ENCODE measurements around the gene PAX5.

Gene PAX5

DNA sequence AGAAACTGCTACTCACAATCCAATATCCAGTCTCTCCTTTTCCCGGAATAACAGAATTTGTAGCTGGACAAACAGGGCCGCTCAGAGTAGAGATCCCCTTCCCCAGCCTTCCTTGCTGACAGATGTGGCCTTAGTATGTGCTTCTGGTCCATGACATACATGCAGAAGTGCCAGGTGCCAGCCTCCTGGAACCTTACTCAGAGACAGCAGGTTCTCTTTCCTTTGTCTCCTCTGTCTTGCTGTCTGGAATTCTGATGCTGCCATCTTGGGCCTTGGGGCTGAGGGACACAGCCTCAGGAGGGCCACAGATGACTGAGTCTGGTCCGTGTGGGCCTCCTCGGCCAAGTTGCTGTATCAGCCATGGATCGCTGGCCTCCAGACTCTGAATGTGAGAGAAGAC, 210.1 kb downstream of the PAX5 start:
- no peak for DNase-seq

DNA sequence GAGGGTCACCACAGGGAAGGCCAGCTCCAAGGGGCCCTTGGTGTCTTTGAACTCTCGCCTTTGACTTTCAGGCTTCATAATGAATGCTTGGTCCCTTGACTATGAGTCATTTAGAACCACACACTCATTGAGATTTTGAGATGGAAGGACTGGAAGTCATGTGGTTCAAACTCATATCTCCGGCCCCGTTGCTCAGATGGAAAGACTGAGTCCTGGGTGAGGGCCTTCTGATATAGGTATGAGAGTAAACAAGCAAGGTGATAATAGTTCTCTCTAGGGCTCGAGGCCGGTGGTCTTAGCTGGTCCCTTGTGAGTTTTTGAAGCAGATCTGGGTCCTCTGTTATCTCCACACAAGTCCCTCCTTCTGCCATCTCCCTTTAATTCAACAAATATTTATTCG, 210.6 kb downstream of the PAX5 start:
- DNase-seq: no peak

DNA sequence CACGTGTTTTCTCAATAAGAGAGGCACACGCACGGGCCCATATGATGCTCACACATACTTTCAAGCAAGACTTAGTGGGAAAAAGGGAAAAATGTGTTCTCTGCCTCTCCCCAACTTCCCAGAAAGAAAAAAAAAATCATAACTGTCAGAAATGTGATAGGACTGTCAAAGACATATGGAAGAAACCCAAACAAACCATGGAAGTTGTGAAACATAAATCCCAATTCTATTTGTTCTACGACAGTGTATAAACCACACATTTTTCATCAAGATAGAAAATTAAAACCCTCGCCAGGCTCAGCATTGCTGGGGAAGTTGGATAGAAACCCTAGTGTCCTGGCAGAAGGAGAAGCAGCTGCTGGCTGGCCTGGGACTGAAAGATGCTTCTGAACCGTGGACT, 211.9 kb downstream of the PAX5 start:
- no peak for DNase-seq

DNA sequence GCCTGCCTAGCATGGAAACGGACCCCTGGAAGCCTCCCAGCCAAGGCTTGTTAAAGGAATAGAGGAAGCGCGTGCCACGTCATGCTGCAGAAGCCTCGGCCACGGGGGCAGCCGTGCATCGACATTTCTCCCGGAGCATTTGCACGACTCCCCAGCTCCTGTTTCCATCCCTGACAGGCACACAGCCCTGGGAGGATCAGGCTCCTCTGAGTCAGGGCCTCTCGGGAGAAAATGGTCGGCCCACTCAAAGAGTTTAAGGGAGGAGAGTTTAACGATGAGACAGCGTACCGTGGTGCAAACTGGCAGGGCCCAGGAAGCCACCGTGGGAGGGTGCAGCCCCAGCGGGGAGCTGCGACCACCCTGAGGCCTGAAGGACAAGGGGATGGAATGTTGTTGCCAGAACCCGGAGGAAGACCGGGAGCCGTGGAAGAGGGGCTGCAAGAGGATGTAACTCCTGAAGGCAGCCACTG, 213.6 kb downstream of the PAX5 start:
- DNase-seq: no peak

DNA sequence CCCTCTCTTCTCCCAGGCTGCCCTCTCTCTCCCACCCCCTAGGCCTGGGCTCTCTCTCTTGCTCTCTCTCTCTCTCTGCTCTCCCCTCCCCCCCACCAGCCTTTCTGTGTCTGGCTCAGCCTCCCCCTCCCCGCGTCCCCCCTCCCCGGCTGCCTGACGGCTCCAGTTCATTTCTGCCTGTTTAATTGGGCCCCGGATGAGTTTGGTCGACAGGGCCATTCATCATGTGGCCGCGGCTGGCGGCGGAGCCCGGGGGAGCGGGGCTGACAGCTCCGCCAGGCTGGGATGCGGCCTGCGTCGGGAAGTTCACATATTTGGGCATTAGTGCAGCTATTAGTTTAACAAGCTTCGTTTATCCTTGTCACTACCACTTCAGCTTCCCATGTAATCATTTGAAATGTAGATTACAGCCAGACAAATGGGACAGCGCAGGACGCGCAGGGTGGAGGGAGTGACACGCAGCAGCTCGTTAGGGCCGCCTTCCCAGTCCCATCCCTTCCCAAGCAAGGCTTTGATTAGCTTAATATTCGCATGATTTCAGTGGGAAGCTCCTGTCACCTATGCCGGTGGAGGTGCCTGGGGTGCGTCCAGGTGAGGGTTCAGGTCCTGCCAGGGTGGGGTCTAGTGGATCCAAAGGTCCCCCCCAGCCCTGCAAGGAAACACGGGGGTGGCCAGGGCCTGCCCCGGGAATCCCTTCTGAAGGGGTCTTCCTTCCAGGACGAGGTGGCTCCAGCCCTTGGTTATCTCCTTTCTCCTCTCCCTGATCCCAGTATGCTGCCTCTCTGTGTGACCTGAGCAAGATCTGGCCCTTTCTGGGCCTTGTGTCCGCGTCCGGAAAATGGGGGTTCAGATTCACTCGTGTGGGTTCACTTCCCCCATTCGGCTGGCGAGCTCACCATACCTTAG, 214.8 kb downstream of the PAX5 start:
- no peak for DNase-seq

DNA sequence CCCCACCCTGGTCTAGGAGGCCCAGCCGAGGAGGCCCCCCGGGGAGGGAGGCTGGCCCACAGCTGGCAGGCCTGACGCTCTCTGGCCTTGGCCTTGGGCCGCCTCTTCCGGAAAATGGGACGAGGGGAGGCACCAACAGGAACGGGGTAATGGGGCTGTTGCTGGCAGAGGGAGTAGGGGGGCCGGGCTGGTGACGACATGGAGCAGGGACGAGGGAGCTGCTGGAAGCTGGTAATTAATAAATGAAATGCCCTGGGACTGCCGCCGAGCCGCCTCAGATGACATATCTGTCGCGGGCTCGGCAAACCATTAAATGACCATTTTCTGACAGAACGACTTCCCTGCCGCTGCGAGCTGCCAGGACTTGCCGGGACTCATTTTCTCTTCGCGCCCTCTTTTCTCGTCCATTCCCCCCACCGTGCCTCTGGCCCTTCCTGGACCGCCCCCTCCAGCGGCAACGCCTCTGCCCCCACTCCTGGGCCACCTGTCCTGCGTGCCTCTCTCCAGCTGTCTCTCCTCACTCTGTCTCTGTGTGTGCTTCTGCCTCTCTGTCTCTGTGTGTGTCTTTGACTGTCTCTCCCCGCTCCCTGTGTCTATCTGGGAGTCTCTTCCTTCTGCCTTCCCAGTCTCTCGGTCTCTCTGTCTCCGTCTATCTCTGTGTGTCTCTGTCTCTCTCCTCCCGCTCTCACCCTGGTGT, 215.7 kb downstream of the PAX5 start:
- DNase-seq: no peak

DNA sequence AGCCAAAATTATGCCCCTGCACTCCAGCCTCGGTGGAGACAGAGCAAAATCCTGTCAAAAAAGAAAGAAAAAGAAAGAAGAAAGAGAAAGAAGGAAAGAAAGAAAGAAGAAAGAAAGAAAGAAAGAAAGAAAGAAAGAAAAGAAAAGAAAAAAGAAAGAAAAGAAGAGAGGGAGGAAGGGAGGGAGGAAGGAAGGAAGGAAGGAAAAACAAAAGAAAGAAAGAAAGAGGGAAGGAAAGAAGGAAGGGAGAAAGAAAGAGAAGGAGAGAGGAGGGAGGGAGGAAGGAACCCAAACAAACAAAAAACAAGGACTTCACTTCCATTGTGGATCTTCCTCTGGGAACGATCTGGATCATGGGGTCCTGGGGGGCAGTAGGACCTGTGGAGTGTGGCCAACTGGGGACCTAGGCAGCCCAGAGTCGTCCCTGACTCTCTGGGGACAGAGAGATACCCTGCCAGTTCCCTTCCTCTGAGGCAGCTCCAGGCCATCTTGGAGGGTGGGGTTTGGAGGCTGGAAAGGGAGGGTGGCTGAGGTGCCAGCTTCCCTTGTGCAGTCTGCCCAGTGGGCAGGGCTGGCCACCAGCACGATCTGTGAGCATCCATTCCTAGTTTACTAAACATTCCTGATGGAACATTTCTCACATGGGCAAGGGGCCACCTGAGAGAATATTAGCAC, 216.8 kb downstream of the PAX5 start:
- DNase-seq: no peak

DNA sequence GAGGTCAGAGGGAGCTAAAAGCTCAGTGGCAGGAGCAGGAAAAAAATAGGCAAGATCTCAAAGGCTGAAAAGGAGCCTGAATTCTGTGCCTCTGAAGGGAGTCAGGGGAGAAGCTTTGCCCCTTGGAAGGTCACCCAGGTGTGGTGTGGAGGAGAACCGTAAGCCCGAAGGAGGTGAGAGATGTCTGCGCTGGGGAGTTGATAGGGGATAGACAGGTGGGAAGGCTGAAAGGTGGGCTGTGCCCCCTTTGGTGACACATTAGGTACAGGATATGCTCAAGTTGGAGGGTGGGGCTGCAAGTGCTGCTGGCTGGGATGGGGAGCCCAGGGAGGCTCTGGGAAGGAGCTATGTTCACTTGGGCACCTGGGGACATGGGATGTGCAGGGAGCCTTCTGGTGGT, 217.7 kb downstream of the PAX5 start:
- no peak for DNase-seq

DNA sequence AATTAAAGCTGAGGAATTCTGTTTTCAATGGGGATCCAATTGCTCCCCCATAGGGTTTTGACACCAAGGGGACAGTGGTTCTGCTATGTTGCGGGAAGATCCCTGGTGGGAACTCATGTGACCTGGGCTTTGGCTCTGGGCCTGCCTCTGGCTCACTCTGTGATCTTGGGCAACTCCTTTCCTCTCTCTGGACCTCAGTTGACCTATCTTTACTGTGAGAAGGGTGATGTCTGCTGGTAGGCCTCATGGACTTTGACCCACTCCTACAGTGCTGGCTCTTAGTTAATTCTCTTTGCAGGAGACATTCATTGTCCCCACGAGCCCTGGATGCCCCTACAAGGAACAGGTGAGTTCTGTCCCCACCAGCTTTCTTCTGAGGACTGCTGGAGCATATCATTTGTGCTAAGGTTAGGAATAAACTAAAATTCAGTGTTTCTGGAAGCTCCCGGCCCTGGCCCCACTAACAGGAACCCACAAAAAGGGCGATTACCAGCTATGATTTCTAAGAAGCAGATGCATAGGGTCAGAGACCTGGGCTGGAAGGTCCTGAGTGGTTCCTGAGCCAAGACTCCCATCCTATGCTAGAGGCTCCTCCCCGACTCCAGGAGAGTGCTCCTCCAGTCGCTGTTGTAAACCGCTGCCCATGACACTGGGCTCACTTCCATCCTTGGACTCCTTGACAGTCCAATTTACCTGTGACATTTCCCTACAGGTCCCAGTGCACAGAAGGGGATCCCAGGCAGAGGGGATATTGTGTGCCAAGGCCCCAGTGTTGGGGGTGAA, 218.3 kb downstream of the PAX5 start:
- no peak for DNase-seq

DNA sequence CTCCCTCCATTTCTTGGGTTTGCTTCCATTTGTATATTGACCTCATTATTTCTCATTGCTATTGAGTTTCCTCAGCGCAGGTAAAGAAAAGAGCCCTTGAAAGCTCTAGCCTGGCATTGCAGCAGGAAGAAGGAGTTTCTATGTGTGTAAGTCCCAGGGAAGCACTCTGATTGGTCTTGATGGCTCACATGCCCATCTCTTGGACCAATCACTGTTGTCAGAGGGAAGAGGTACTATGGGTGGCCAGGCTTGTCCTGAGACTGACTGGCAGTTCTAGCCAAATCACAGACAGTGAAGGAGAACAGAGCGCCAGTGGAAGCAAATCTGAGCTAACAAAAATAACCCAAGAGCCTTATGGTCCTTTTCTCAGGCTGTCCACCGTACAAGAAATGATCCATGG, 219.0 kb downstream of the PAX5 start:
- no peak for DNase-seq

DNA sequence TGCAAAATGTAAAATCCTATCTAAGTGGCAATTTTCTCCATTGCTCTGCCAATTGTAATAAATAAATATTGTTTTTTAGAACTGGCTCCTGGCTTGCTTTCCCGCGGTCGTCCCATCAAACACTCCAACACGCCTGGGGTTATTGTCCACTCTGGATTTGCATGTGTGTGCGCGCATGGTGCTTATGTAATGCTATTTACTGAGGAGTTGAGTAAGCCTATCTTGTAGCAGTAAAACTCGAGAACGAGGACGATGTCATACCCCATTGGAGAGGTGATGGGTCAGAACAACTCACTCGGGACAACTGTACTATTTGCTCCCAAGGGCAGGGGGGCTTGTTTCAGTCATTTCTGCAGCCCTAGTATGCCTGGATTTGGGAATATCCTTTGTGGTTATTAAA, 220.9 kb downstream of the PAX5 start:
- DNase-seq: no peak

DNA sequence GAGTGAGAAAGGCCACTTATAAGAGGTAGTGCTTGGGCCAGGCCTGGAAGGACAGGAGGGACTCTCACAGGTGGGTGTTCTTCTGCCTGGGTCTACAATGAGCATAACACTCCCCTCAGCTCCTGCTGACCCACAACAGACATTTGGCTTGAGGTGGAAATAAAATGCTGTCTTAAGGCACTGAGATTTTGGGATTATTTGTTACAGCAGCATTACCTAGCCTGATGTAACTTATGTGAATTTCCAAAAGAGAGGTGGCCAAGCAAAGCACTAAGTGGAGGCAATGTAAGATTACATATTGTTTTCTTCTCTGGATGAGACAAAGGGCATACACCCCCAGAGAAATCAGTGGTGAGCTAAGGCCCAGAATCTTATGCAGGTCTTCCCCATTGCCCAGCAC, 221.5 kb downstream of the PAX5 start:
- no peak for DNase-seq

DNA sequence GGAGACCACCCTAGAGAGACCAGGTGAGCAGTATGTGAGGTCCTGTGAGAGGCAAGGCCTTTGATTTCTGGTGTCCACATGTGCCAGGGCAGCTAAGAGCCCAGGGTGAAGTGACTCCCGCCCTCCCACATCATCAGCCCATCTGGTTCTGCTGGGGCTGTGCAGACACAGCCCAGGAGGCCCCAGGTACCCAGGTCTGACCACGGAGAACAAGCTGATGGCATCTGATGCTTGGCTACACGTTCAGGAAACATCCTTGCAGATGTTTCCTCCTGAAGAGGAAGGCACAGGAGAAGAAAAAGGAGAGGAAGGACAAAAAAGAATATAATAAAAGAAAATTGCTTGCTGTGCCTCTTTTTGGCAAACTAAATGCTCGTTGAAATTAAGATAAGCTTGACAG, 225.8 kb downstream of the PAX5 start:
- no peak for DNase-seq

DNA sequence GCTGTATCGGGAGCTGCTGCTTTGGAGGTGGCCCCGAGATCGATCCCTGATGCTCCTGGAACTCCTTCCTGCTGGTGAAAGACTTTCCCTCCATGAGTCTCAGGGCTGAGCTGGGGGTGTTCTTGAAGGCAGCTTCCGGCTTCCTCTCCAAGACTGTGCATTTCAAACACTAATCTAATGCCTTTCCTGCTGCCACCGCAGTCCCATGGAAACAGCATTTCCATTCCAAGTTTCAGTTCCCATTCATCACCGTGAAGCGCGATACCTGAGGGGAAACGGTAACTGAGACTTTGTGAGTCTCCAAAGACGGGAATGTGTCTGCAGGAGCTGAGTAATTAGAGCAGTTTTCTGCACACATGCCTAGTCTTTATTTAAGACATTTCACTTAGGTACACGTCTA, 230.1 kb downstream of the PAX5 start:
- DNase-seq: no peak

DNA sequence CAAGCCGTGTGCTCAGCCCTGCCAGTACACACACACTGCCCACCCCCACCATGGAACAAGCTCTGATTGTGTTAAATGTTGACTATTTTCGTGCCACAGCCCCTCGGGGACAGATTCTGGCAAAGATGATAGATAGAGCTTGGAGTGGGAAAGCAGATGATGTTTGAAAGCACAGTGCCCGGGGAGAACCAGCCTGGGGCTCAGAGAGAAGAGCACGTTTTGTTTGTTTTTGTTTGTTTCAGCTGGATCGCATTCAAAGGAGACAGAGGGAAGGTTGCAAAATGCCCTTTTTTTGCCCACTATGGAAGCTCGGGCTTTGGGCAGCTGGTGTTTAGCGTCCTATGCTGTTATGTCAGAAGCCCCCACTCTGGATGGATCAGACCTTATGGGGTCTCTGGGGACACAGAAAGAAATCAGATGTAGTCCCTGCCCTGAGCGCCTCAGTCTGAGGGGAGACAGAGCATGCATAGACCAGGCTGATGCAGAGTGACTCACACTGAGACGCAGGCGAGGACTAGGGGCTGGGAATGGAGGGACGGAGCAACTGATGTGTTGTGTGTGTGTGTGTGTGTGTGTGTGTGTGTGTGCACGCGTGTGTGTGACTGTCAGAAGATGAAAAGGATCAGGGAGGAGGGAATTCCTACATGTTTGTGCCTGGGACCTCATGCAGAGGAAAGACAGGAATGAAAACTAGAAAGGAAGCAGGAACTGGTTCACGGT, 231.7 kb downstream of the PAX5 start:
- DNase-seq: no peak

DNA sequence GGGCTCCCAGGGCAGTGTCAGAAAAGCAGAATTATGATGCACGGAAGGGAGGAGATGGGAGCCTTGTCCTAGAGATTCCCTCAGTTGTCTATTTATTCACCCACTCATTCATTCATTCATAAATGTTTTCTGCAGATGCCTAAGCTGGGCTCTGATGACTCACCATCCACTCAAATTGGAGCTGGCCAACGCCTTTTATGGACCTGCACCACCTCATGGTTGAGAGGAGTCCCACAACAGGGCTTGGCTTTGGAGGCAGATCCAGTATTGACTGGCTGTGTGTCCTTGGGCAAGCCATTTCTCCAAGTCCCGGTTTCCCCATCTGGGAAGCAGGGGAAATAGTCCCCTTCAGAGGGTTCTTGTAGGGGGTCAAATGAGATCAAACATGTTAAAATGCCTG, 233.6 kb downstream of the PAX5 start:
- no peak for DNase-seq

DNA sequence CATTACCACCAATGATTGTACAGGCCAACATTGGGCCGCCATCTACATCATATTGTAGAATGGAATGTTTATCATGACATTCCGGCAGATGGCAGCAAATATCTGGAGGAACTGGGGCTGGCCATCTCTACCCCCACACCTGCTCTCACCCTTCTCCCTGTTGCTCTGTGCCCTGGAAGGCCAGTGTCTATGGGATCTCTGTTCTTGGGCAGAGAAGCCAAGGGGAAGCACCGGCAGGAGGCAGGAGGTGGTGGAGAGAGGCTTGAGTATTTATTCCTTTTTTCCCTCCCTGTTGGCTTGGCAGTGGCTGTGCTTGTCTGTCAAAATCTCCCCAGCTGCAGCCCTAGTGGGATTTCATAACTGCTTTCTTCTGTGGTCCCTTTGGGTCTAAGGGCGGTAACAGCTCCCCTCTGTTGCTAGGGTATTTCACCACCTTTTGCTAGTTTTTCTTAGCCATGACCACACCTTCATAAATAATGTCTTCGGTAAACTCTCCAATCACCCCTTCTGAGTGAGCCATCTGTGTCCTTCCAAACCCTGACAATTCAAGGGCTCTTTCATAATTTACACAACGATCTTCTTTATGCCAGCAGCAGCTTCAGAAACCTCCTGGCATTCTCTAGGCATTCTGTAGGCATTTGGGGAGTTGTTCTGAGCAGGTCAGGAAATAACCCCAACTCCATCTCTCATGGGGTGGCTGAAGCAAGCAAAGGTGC, 235.6 kb downstream of the PAX5 start:
- DNase-seq: peak; percentile 29

DNA sequence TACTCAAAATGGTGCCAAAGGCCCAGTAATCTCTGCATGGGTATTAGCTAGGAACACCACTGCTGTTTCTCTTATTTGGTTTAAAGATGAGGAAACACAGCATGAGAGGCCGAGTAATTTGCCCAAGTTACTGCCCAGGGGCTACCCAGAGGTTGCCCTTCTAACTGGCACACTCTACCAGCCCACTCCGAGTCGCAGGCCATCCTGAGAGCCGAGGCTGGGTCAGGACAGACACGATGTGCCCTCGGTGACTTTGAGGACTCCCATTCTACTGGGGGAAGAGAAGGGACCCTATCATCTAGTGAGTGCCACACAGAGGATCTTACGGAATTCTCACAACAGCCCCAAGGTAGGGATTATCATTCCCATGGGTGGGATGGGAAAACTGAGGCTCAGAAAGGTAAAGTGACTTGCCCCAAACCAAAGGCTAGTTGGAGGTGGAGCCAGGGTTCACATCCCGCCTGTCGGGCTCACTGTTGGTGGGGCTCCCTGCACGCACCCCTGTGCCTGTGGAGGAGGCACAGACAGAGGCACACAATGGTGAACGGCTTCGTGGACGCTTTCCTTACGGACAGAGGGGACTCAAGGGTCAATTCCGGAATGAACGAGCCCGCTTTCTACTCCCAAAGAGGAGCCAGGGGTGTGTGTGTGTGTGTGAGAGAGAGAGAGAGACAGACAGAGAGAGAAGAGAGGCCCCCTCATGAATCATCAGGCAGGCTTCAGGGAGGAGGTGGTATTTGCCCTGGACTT, 236.4 kb downstream of the PAX5 start:
- DNase-seq: no peak

DNA sequence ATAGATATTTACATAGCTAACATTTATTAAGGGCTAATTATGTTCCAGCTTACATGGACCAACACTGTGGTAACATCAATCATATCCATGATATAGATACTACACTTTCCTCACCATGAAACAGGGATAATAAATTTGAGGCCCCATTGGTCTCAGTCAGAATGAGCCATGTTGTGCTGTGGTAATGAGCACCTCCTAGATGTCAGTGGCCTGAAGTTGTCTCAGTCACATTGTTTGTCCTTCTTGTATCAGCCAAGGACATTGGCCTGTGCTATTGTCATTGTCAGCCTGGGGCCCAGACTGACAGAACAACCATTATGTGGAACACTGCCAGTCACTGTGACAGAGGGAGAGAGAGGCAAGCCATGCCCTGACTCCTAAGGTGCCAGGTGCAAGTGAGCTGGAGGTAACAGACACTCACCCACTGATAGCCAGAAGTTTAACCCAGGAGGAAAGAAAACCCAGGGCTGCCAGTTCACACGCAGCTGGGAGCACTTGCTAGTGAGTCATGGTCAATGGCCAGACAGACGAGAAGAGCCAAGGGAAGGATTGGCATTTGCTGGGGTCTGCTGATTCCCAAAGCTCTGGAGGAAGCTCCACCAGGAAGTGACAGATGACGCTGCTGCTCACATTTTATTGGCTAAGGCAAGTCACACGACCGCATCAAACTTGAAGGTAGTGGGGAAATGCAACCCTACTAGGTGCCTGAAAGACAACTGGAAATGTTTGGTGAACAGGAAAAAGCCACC, 237.2 kb downstream of the PAX5 start:
- DNase-seq: no peak

DNA sequence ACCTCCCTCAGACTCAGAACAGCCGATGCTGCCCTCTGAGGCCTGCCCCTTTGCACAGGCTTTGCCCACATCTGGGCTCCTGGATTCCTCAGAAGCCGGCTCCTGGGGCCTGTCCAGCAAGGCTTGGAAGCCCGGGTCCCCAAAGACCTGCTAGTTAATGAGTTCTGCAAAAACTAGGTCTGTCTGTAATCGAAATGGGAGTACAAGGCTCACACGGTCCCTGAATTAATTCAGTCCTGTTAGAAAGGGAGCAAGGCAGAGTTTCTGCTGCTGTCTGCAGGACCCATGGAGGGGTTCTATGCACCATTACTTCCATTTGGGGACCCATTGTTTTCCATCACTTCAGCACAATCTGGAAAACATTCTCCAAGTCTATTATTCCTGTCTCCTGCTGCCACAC, 239.6 kb downstream of the PAX5 start:
- no peak for DNase-seq

All from NCI-H748 treated with DMSO at 0.1 percent for 48 hours (cell line).